ENCODE data around the gene DUSP22.

The DUSP22 gene

DNA sequence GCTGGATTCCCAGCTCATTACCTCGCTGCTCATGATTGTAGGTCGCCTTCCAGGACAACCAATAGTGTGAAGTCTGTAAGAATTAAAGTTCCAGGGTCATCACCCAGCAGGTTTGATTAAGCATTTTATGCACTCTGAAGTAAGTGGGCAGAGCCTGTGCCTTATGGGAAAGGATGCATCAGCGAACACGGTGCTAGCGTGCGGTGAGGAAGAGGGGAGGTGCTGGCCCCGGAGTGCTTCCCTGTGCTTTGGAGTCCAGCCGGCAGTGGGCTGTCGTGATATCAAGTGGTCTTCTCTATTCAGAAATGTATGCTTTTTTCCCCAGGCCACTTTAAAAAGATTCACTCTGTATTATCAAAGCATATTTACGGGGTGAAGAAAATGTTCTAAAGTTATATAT, 16.0 kb downstream of the DUSP22 start:
- no peaks in the 10 kb centered on the region for H3K27me3 ChIP-seq (ENCODE audit: control insufficient read depth, insufficient read depth, low read length)
- no peaks in the 10 kb centered on the region for H3K36me3 ChIP-seq (ENCODE audit: control insufficient read depth, insufficient read depth, low read length)
- no peak overlapping the region for H3K4me3 ChIP-seq (ENCODE audit: low read depth, low read length)
- no peak overlapping the region for H2AFZ ChIP-seq
- H3K4me2 ChIP-seq (ENCODE audit: low read length) = no peak overlapping the region
- no peak overlapping the region for H3K9ac ChIP-seq
- no peaks in the 10 kb centered on the region for H3K9me3 ChIP-seq (ENCODE audit: control insufficient read depth, low read length)
- H3K79me2 ChIP-seq = no peaks in the 10 kb centered on the region
- TF ChIP-seq, protein P1, sequence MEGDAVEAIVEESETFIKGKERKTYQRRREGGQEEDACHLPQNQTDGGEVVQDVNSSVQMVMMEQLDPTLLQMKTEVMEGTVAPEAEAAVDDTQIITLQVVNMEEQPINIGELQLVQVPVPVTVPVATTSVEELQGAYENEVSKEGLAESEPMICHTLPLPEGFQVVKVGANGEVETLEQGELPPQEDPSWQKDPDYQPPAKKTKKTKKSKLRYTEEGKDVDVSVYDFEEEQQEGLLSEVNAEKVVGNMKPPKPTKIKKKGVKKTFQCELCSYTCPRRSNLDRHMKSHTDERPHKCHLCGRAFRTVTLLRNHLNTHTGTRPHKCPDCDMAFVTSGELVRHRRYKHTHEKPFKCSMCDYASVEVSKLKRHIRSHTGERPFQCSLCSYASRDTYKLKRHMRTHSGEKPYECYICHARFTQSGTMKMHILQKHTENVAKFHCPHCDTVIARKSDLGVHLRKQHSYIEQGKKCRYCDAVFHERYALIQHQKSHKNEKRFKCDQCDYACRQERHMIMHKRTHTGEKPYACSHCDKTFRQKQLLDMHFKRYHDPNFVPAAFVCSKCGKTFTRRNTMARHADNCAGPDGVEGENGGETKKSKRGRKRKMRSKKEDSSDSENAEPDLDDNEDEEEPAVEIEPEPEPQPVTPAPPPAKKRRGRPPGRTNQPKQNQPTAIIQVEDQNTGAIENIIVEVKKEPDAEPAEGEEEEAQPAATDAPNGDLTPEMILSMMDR (IDR thresholded peaks at IDR 0.05) = no peak
- peaks cover 2% of the 10 kb centered on the region for H3K4me1 ChIP-seq
- no peak overlapping the region for H3K27ac ChIP-seq

DNA sequence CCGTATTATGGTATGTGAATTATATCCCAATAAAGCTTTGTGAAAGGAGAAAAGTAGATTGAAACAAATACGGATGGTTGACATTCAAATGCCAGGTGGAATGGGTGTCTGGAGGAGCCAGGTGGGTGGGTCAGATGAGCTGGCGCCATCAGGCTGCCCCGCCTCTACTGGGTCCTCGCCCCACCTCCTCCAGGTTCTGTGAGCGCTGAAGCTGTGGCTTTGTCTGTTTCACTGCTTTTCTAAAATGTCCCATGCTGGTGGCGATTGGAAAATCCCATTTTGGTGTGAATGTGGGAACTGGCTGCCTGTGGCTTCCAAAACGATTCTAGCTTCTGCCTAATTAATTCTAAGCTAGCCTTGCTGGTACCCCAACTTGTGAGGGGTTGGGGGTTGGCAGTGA, 16.5 kb downstream of the DUSP22 start:
- no peak overlapping the region for H2AFZ ChIP-seq
- H3K27ac ChIP-seq = no peak overlapping the region
- peaks cover 4% of the 10 kb centered on the region for H3K4me1 ChIP-seq
- H3K9ac ChIP-seq = no peak overlapping the region
- H3K4me3 ChIP-seq (ENCODE audit: low read depth, low read length) = no peak overlapping the region
- H3K36me3 ChIP-seq (ENCODE audit: control insufficient read depth, insufficient read depth, low read length) = no peaks in the 10 kb centered on the region
- no peaks in the 10 kb centered on the region for H3K27me3 ChIP-seq (ENCODE audit: control insufficient read depth, insufficient read depth, low read length)
- no peaks in the 10 kb centered on the region for H3K79me2 ChIP-seq
- TF ChIP-seq, protein P1 (IDR thresholded peaks at IDR 0.05) = no peak
- H3K4me2 ChIP-seq (ENCODE audit: low read length) = no peak overlapping the region
- H3K9me3 ChIP-seq (ENCODE audit: control insufficient read depth, low read length) = no peaks in the 10 kb centered on the region

DNA sequence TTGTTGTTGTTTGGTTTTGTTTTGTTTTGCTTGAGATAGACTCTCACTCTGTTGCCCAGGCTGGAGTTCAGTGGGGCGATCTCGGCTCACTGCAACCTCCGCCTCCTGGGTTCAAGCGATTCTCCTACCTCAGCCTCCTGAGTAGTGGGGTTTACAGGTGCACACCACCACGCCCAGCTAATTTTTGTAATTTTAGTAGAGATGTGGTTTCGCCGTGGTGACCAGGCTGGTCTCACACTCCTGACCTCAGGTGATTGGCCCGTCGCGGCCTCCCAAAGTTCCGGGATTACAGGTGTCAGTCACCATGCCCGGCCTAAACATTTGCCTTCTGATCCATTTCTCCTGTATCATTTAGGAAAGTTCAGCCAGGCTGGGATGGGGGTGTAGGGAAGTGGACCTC, 17.7 kb downstream of the DUSP22 start:
- H3K79me2 ChIP-seq = peaks cover 2% of the 10 kb centered on the region
- H3K9ac ChIP-seq = no peak overlapping the region
- H3K27ac ChIP-seq = no peak overlapping the region
- TF ChIP-seq, protein P1 (IDR thresholded peaks at IDR 0.05) = no peak
- peaks cover 4% of the 10 kb centered on the region for H3K4me1 ChIP-seq
- no peak overlapping the region for H3K4me3 ChIP-seq (ENCODE audit: low read depth, low read length)
- no peaks in the 10 kb centered on the region for H3K36me3 ChIP-seq (ENCODE audit: control insufficient read depth, insufficient read depth, low read length)
- no peak overlapping the region for H3K4me2 ChIP-seq (ENCODE audit: low read length)
- H3K27me3 ChIP-seq (ENCODE audit: control insufficient read depth, insufficient read depth, low read length) = no peaks in the 10 kb centered on the region
- H3K9me3 ChIP-seq (ENCODE audit: control insufficient read depth, low read length) = no peaks in the 10 kb centered on the region
- no peak overlapping the region for H2AFZ ChIP-seq

DNA sequence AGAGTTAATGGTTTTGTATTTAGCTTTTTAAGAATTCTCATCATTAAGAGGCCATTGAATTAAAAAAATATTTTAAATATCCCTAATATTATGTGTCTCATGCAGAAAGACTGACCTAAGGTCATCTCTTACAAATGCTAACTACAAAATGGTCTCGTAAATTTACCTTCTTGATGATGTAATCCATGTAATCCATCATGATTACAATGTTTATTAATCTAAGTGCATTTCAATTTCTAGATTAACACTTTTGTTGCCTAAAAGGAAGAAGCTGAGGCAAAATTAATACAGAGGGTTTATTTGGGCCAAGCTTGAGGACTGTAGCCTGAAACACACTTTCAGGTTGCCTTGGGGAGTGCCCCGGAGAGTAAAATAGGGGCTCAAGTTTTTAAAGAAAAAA, 18.4 kb downstream of the DUSP22 start:
- Histone ChIP-seq H3K4me3 (ENCODE audit: low read depth, low read length) (no peak overlapping the region), H3K9me3 (ENCODE audit: control insufficient read depth, low read length) (no peaks in the 10 kb centered on the region), H2AFZ (no peak overlapping the region), H3K27me3 (ENCODE audit: control insufficient read depth, insufficient read depth, low read length) (no peaks in the 10 kb centered on the region), H3K4me1 (peaks cover 4% of the 10 kb centered on the region), H3K4me2 (ENCODE audit: low read length) (no peak overlapping the region), H3K36me3 (ENCODE audit: control insufficient read depth, insufficient read depth, low read length) (no peaks in the 10 kb centered on the region), H3K27ac (no peak overlapping the region), H3K9ac (no peak overlapping the region), H3K79me2 (peaks cover 2% of the 10 kb centered on the region)
- TF ChIP-seq, protein P1 (IDR thresholded peaks at IDR 0.05) = no peak

DNA sequence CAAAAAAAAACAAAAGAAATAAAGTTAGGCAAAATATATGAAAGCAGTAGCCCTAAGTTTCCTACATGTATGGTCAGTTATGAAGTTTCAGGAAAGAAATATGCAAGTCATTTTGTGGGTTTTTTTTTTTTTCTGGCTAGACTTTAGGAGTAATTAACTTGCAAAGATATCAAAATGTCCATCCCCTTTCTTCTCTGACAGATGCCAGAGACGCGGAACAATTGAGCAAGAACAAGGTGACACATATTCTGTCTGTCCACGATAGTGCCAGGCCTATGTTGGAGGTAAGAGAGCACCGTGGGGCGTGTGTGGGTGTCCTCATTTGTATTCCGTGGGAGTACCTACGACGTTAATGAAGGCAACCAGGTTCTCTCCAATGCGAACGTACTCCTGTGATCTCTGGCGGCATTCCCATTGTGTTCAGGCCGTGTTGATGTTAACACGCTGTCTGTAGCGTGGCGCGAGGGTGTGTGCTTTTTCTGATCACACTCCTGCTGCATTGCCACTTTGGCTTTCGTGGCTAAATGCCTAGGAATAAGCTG, 19.5 kb downstream of the DUSP22 start:
- Histone ChIP-seq H3K4me2 (ENCODE audit: low read length) (no peak overlapping the region), H3K27ac (no peak overlapping the region), H2AFZ (no peak overlapping the region), H3K36me3 (ENCODE audit: control insufficient read depth, insufficient read depth, low read length) (no peaks in the 10 kb centered on the region), H3K27me3 (ENCODE audit: control insufficient read depth, insufficient read depth, low read length) (no peaks in the 10 kb centered on the region), H3K4me3 (ENCODE audit: low read depth, low read length) (no peak overlapping the region), H3K4me1 (peaks cover 4% of the 10 kb centered on the region), H3K9me3 (ENCODE audit: control insufficient read depth, low read length) (no peaks in the 10 kb centered on the region), H3K9ac (no peak overlapping the region), H3K79me2 (peaks cover 2% of the 10 kb centered on the region)
- TF ChIP-seq, protein P1 (IDR thresholded peaks at IDR 0.05) = no peak
